Measurements from ENCODE around the gene ALKBH5. TPM values are rescaled to one million over a fixed set of nuclear protein-coding genes. Genes with fewer than 3 reads are reported as not detected.
A peak's percentile ranks its signal among the peaks of the same experiment; 100 is the strongest.

Gene ALKBH5
- 62.8 and 65.1 TPM in 2 replicates for total RNA-seq (2014; rRNA removed; shearing (Covaris generic))

GRCh38 chr17:18183334-18184142 is at the start of gene ALKBH5:
Gene ALKBH5, plus strand, starts transcription at chr17:18183828. Its CDS starts 416 bp downstream, at chr17:18184244.
- peak; percentile 99 for DNase-seq (ENCODE audit: low read depth)

- no peak for DNase-seq (ENCODE audit: low read depth)
Measured at GRCh38 chr17:18136357-18136756, 47.3 kb upstream of the ALKBH5 start.

GRCh38 chr17:18138065-18138749 is 45.4 kb upstream of the ALKBH5 start:
- DNase-seq (ENCODE audit: low read depth): no peak

GRCh38 chr17:18139092-18139491 is 44.5 kb upstream of the ALKBH5 start:
- DNase-seq (ENCODE audit: low read depth): no peak

GRCh38 chr17:18139498-18139897 is 44.1 kb upstream of the ALKBH5 start:
- no peak for DNase-seq (ENCODE audit: low read depth)

- DNase-seq (ENCODE audit: low read depth): no peak
Measured at GRCh38 chr17:18139949-18140348, 43.7 kb upstream of the ALKBH5 start.

GRCh38 chr17:18140648-18141047 is 43.0 kb upstream of the ALKBH5 start:
- no peak for DNase-seq (ENCODE audit: low read depth)

- peak; percentile 45 for DNase-seq (ENCODE audit: low read depth)
Measured at GRCh38 chr17:18141210-18141803, 42.3 kb upstream of the ALKBH5 start.

- DNase-seq (ENCODE audit: low read depth): no peak
Measured at GRCh38 chr17:18142417-18142816, 41.2 kb upstream of the ALKBH5 start.

GRCh38 chr17:18143044-18143936 is 40.3 kb upstream of the ALKBH5 start:
- no peak for DNase-seq (ENCODE audit: low read depth)

- DNase-seq (ENCODE audit: low read depth): no peak
Measured at GRCh38 chr17:18144261-18144660, 39.4 kb upstream of the ALKBH5 start.

GRCh38 chr17:18144855-18145254 is 38.8 kb upstream of the ALKBH5 start:
- DNase-seq (ENCODE audit: low read depth): no peak

GRCh38 chr17:18145811-18146210 is 37.8 kb upstream of the ALKBH5 start:
- DNase-seq (ENCODE audit: low read depth): no peak

- DNase-seq (ENCODE audit: low read depth): no peak
Measured at GRCh38 chr17:18146259-18146658, 37.4 kb upstream of the ALKBH5 start.

- DNase-seq (ENCODE audit: low read depth): no peak
Measured at GRCh38 chr17:18146980-18147379, 36.6 kb upstream of the ALKBH5 start.

GRCh38 chr17:18148586-18148985 is 35.0 kb upstream of the ALKBH5 start:
- no peak for DNase-seq (ENCODE audit: low read depth)

GRCh38 chr17:18151290-18151689 is 32.3 kb upstream of the ALKBH5 start:
- DNase-seq (ENCODE audit: low read depth): no peak

- no peak for DNase-seq (ENCODE audit: low read depth)
Measured at GRCh38 chr17:18155179-18155578, 28.4 kb upstream of the ALKBH5 start.

GRCh38 chr17:18156171-18156975 is 27.3 kb upstream of the ALKBH5 start:
- DNase-seq (ENCODE audit: low read depth): no peak

- DNase-seq (ENCODE audit: low read depth): no peak
Measured at GRCh38 chr17:18156976-18157280, 26.7 kb upstream of the ALKBH5 start.

- DNase-seq (ENCODE audit: low read depth): no peak
Measured at GRCh38 chr17:18157354-18157985, 26.2 kb upstream of the ALKBH5 start.
